SU-DHL-6 (cell line): ENCODE results near the gene DCAF17.

Source experiments
- H2AFZ ChIP-seq: fragments of 200-600 bp; sonication (generic); 2 replicates; pipeline ENCODE4 v1.6.1; 2014; ENCODE audit warnings: low read depth, mild to moderate bottlenecking, moderate library complexity, mixed read lengths, antibody characterized with exemption, low read length; ENCODE audit not compliant: severe bottlenecking
- H3F3A ChIP-seq: fragments of 200-600 bp; shearing (Covaris generic); 2 replicates; pipeline ENCODE4 v1.6.0; 2016; ENCODE audit warnings: antibody characterized with exemption, mild to moderate bottlenecking; ENCODE audit not compliant: insufficient read depth
- H3K27ac ChIP-seq: fragments of 200-600 bp; sonication (generic); 2 replicates; pipeline ENCODE4 v1.5.1; 2016; ENCODE audit warnings: low read depth, mild to moderate bottlenecking, low read length, moderate library complexity, mixed read lengths
- H3K27me3 ChIP-seq: fragments of 200-600 bp; sonication (generic), shearing (Covaris generic); 2 replicates; pipeline ENCODE4 v1.6.0; 2014; ENCODE audit warnings: mild to moderate bottlenecking, low read length
- H3K36me3 ChIP-seq: fragments of 200-600 bp; sonication (generic); 2 replicates; pipeline ENCODE4 v1.6.1; 2014; ENCODE audit warnings: mild to moderate bottlenecking, low read length, mixed read lengths
- H3K4me2 ChIP-seq: fragments of 300-600, 200-600 bp; shearing (Covaris generic), sonication (generic); 2 replicates; pipeline ENCODE4 v1.6.0; 2014; ENCODE audit warnings: low read length, low read depth, mild to moderate bottlenecking; ENCODE audit not compliant: poor library complexity, severe bottlenecking
- H3K4me3 ChIP-seq: fragments of 200-600 bp; sonication (generic); 2 replicates; pipeline ENCODE4 v1.5.1; 2014; ENCODE audit warnings: antibody characterized with exemption, low read length, mild to moderate bottlenecking, mixed read lengths; ENCODE audit not compliant: insufficient read depth, poor library complexity, severe bottlenecking
- H3K79me2 ChIP-seq: fragments of 200-600 bp; sonication (generic); 2 replicates; pipeline ENCODE4 v1.6.1; 2014; ENCODE audit warnings: mild to moderate bottlenecking, low read length, moderate library complexity; ENCODE audit not compliant: insufficient read depth
- H3K9ac ChIP-seq: fragments of 200-600 bp; sonication (generic); 2 replicates; pipeline ENCODE4 v1.7.0; 2014; ENCODE audit warnings: mild to moderate bottlenecking, low read length
- H3K9me2 ChIP-seq: fragments of 200-600 bp; sonication (generic); replicated peaks from 2 replicates; pipeline ENCODE4 v1.6.1; 2014; ENCODE audit warnings: low read length; ENCODE audit not compliant: insufficient read depth
- H3K9me3 ChIP-seq: fragments of 200-600 bp; sonication (generic); 2 replicates; pipeline ENCODE4 v1.6.1; 2014; ENCODE audit warnings: low read length, mixed read lengths; ENCODE audit not compliant: insufficient read depth
- H4K20me1 ChIP-seq: fragments of 200-600 bp; sonication (generic); 2 replicates; pipeline ENCODE4 v1.6.1; 2014; ENCODE audit warnings: low read depth, mild to moderate bottlenecking, antibody characterized with exemption, low read length, moderate library complexity, mixed read lengths
- CTCF ChIP-seq: fragments of 200-600 bp; sonication (generic); IDR thresholded peaks from one replicate; pipeline ENCODE4 v1.5.1; 2017; ENCODE audit warnings: antibody characterized with exemption, mild to moderate bottlenecking, low read length, moderate library complexity; ENCODE audit not compliant: insufficient read depth, poor library complexity, severe bottlenecking
- EZH2phosphoT487 ChIP-seq: fragments of 200-600 bp; sonication (generic), shearing (Covaris generic); conservative IDR thresholded peaks from 2 replicates; pipeline ENCODE4 v1.6.1; 2018; ENCODE audit warnings: mild to moderate bottlenecking, antibody characterized with exemption, low read length, moderate library complexity, mixed read lengths

Gene DCAF17

GRCh38 chr2:171441470-171441869 lies 7.4 kb downstream of the DCAF17 start:
- H3K4me2 ChIP-seq = no peak overlapping the region
- H3K36me3 ChIP-seq = peaks cover 40% of the 10 kb centered on the region; the same call in 1 of the 2 replicates
- peaks cover 11% of the 10 kb centered on the region; the same call in 1 of the 2 replicates for H3F3A ChIP-seq
- no peaks in the 10 kb centered on the region for H4K20me1 ChIP-seq
- no peak overlapping the region for H2AFZ ChIP-seq
- H3K9me3 ChIP-seq = no peaks in the 10 kb centered on the region
- TF ChIP-seq CTCF (no peak), EZH2phosphoT487 (no peak)
- H3K27me3 ChIP-seq = no peaks in the 10 kb centered on the region
- no peak overlapping the region for H3K27ac ChIP-seq
- peaks cover 30% of the 10 kb centered on the region; the same call in 1 of the 2 replicates for H3K79me2 ChIP-seq
- H3K9ac ChIP-seq = no peak overlapping the region
- no peak overlapping the region for H3K4me3 ChIP-seq
- H3K9me2 ChIP-seq = no peaks in the 10 kb centered on the region

GRCh38 chr2:171447675-171448074 lies 13.6 kb downstream of the DCAF17 start:
- Histone ChIP-seq H4K20me1 (no peaks in the 10 kb centered on the region), H3K79me2 (no peaks in the 10 kb centered on the region), H3K9me2 (no peaks in the 10 kb centered on the region), H3K9ac (no peak overlapping the region), H3K27ac (no peak overlapping the region), H3K36me3 (peaks cover 56% of the 10 kb centered on the region), H3K9me3 (no peaks in the 10 kb centered on the region), H2AFZ (no peak overlapping the region), H3K4me3 (no peak overlapping the region), H3F3A (peaks cover 11% of the 10 kb centered on the region; the same call in 1 of the 2 replicates), H3K27me3 (no peaks in the 10 kb centered on the region), H3K4me2 (no peak overlapping the region)
- TF ChIP-seq EZH2phosphoT487 = no peak
- no peak for TF ChIP-seq CTCF

GRCh38 chr2:171451074-171451473 lies 17.0 kb downstream of the DCAF17 start:
- no peak overlapping the region for H2AFZ ChIP-seq
- TF ChIP-seq CTCF (no peak), EZH2phosphoT487 (no peak)
- no peaks in the 10 kb centered on the region for H3K27me3 ChIP-seq
- no peaks in the 10 kb centered on the region; the same call in 1 of the 2 replicates for H3F3A ChIP-seq
- peaks cover 61% of the 10 kb centered on the region for H3K36me3 ChIP-seq
- H3K9ac ChIP-seq = no peak overlapping the region
- no peak overlapping the region for H3K27ac ChIP-seq
- H3K4me2 ChIP-seq = no peak overlapping the region
- H3K79me2 ChIP-seq = peaks cover 6% of the 10 kb centered on the region; the same call in 1 of the 2 replicates
- no peaks in the 10 kb centered on the region for H4K20me1 ChIP-seq
- peaks cover 3% of the 10 kb centered on the region; the same call in 1 of the 2 replicates for H3K9me3 ChIP-seq
- H3K4me3 ChIP-seq = no peak overlapping the region
- H3K9me2 ChIP-seq = no peaks in the 10 kb centered on the region
